Measurements from ENCODE around the gene DROSHA. TPM values are rescaled to one million over a fixed set of nuclear protein-coding genes. Genes with fewer than 3 reads are reported as not detected.

The DROSHA gene
- total and polyA plus RNA-seq, 4 experiments from 2014 or later: 8.8 to 92.6 (median 50.7) TPM

- Histone ChIP-seq H3K9me3 (ENCODE audit: control insufficient read depth in 1 of 2, low read length in 2 of 2) (no peaks in the 10 kb centered on the region), H3K27me3 (ENCODE audit: insufficient read depth, low read length) (no peaks in the 10 kb centered on the region), H3K36me3 (ENCODE audit: insufficient read depth, low read length) (peaks cover 52% of the 10 kb centered on the region), H3K4me1 (ENCODE audit: insufficient read depth, low read length) (no peaks in the 10 kb centered on the region), H3K4me3 (ENCODE audit: low read length in 2 of 2) (no peak overlapping the region), H3K27ac (ENCODE audit: low read depth, low read length) (no peak overlapping the region)
- H3K4me3 Mint-ChIP-seq: no peak overlapping the region
- no peaks in the 10 kb centered on the region for H3K9me3 Mint-ChIP-seq
- CTCF ChIA-PET (ENCODE audit: partially characterized antibody): no interaction called here
- POLR2A ChIA-PET (ENCODE audit: partially characterized antibody): no interaction called here
- H3K4me1 Mint-ChIP-seq: peaks cover 0 to 2% (median 0%) of the 10 kb centered on the region in 4 donors
- H3K36me3 Mint-ChIP-seq: peaks cover 36 to 41% of the 10 kb centered on the region in 2 donors
- H3K27ac Mint-ChIP-seq: no peak overlapping the region
- H3K27me3 Mint-ChIP-seq: no peaks in the 10 kb centered on the region
- intact Hi-C loops (cut with micrococcal nuclease): no loop called here
- DNase-seq: no peak
Measured at GRCh38 chr5:31416547-31416946, 115.3 kb downstream of the DROSHA start.

GRCh38 chr5:31415960-31416359 lies 115.9 kb downstream of the DROSHA start:
- peaks cover 34 to 38% of the 10 kb centered on the region in 2 donors for H3K36me3 Mint-ChIP-seq
- H3K4me3 Mint-ChIP-seq: no peak overlapping the region
- H3K4me1 Mint-ChIP-seq: peaks cover 0 to 2% (median 0%) of the 10 kb centered on the region in 4 donors
- Histone ChIP-seq H3K4me3 (ENCODE audit: low read length in 2 of 2) (no peak overlapping the region), H3K27ac (ENCODE audit: low read depth, low read length) (no peak overlapping the region), H3K36me3 (ENCODE audit: insufficient read depth, low read length) (peaks cover 47% of the 10 kb centered on the region), H3K4me1 (ENCODE audit: insufficient read depth, low read length) (no peaks in the 10 kb centered on the region), H3K9me3 (ENCODE audit: control insufficient read depth in 1 of 2, low read length in 2 of 2) (no peaks in the 10 kb centered on the region), H3K27me3 (ENCODE audit: insufficient read depth, low read length) (no peaks in the 10 kb centered on the region)
- intact Hi-C loops (cut with micrococcal nuclease): no loop called here
- ChIA-PET POLR2A (ENCODE audit: partially characterized antibody) (no interaction called here), CTCF (ENCODE audit: partially characterized antibody) (no interaction called here)
- H3K27ac Mint-ChIP-seq: no peak overlapping the region
- no peak for DNase-seq
- no peaks in the 10 kb centered on the region for H3K9me3 Mint-ChIP-seq
- H3K27me3 Mint-ChIP-seq: no peaks in the 10 kb centered on the region

- Mint-ChIP-seq H3K27ac (no peak overlapping the region), H3K27me3 (no peaks in the 10 kb centered on the region), H3K36me3 (peaks cover 34 to 38% of the 10 kb centered on the region in 2 donors), H3K4me3 (no peak overlapping the region), H3K9me3 (no peaks in the 10 kb centered on the region), H3K4me1 (peaks cover 0 to 2% (median 0%) of the 10 kb centered on the region in 4 donors)
- intact Hi-C loops (cut with micrococcal nuclease): no loop called here
- ChIA-PET CTCF (ENCODE audit: partially characterized antibody) (no interaction called here), POLR2A (ENCODE audit: partially characterized antibody) (no interaction called here)
- Histone ChIP-seq H3K9me3 (ENCODE audit: control insufficient read depth in 1 of 2, low read length in 2 of 2) (no peaks in the 10 kb centered on the region), H3K27me3 (ENCODE audit: insufficient read depth, low read length) (no peaks in the 10 kb centered on the region), H3K27ac (ENCODE audit: low read depth, low read length) (no peak overlapping the region), H3K4me3 (ENCODE audit: low read length in 2 of 2) (no peak overlapping the region), H3K36me3 (ENCODE audit: insufficient read depth, low read length) (peaks cover 44% of the 10 kb centered on the region), H3K4me1 (ENCODE audit: insufficient read depth, low read length) (no peaks in the 10 kb centered on the region)
- DNase-seq: no peak
Measured at GRCh38 chr5:31415009-31415923, 116.6 kb downstream of the DROSHA start.

- CTCF ChIA-PET (ENCODE audit: partially characterized antibody): no interaction called here
- Mint-ChIP-seq H3K36me3 (peaks cover 53 to 55% of the 10 kb centered on the region in 2 donors), H3K4me3 (no peak overlapping the region), H3K9me3 (no peaks in the 10 kb centered on the region), H3K4me1 (peaks cover 0 to 2% (median 0%) of the 10 kb centered on the region in 4 donors), H3K27ac (no peak overlapping the region), H3K27me3 (no peaks in the 10 kb centered on the region)
- intact Hi-C loops (cut with micrococcal nuclease): no loop called here
- no peak for DNase-seq
- Histone ChIP-seq H3K4me3 (ENCODE audit: low read length in 2 of 2) (no peak overlapping the region), H3K27me3 (ENCODE audit: insufficient read depth, low read length) (no peaks in the 10 kb centered on the region), H3K36me3 (ENCODE audit: insufficient read depth, low read length) (peaks cover 32% of the 10 kb centered on the region), H3K9me3 (ENCODE audit: control insufficient read depth in 1 of 2, low read length in 2 of 2) (no peaks in the 10 kb centered on the region), H3K4me1 (ENCODE audit: insufficient read depth, low read length) (no peaks in the 10 kb centered on the region), H3K27ac (ENCODE audit: low read depth, low read length) (no peak overlapping the region)
- POLR2A ChIA-PET (ENCODE audit: partially characterized antibody): no interaction called here
Measured at GRCh38 chr5:31413030-31413812, 118.7 kb downstream of the DROSHA start.

- no peaks in the 10 kb centered on the region for H3K4me1 ChIP-seq (ENCODE audit: insufficient read depth, low read length)
- no peak overlapping the region for H3K4me3 ChIP-seq (ENCODE audit: low read length in 2 of 2)
- Mint-ChIP-seq H3K9me3 (no peaks in the 10 kb centered on the region), H3K4me3 (no peak overlapping the region), H3K4me1 (peaks cover 0 to 2% (median 0%) of the 10 kb centered on the region in 4 donors), H3K36me3 (peaks cover 61 to 62% of the 10 kb centered on the region in 2 donors), H3K27ac (no peak overlapping the region), H3K27me3 (no peaks in the 10 kb centered on the region)
- intact Hi-C loops (cut with micrococcal nuclease): no loop called here
- no peak overlapping the region for H3K27ac ChIP-seq (ENCODE audit: low read depth, low read length)
- no peak for DNase-seq
- peaks cover 25% of the 10 kb centered on the region for H3K36me3 ChIP-seq (ENCODE audit: insufficient read depth, low read length)
- ChIA-PET CTCF (ENCODE audit: partially characterized antibody) (no interaction called here), POLR2A (ENCODE audit: partially characterized antibody) (no interaction called here)
- H3K9me3 ChIP-seq (ENCODE audit: control insufficient read depth in 1 of 2, low read length in 2 of 2): no peaks in the 10 kb centered on the region
- H3K27me3 ChIP-seq (ENCODE audit: insufficient read depth, low read length): no peaks in the 10 kb centered on the region
Measured at GRCh38 chr5:31412324-31412723, 119.6 kb downstream of the DROSHA start.

GRCh38 chr5:31410089-31410488 lies 121.8 kb downstream of the DROSHA start:
- intact Hi-C loops (cut with micrococcal nuclease): no loop called here
- Histone ChIP-seq H3K4me3 (ENCODE audit: low read length in 2 of 2) (no peak overlapping the region), H3K9me3 (ENCODE audit: control insufficient read depth in 1 of 2, low read length in 2 of 2) (no peaks in the 10 kb centered on the region), H3K4me1 (ENCODE audit: insufficient read depth, low read length) (no peaks in the 10 kb centered on the region), H3K27ac (ENCODE audit: low read depth, low read length) (no peak overlapping the region), H3K27me3 (ENCODE audit: insufficient read depth, low read length) (no peaks in the 10 kb centered on the region), H3K36me3 (ENCODE audit: insufficient read depth, low read length) (peaks cover 21% of the 10 kb centered on the region)
- no peak overlapping the region for H3K27ac Mint-ChIP-seq
- ChIA-PET CTCF (ENCODE audit: partially characterized antibody) (no interaction called here), POLR2A (ENCODE audit: partially characterized antibody) (no interaction called here)
- no peak overlapping the region for H3K4me3 Mint-ChIP-seq
- no peaks in the 10 kb centered on the region for H3K27me3 Mint-ChIP-seq
- no peak for DNase-seq
- no peaks in the 10 kb centered on the region for H3K9me3 Mint-ChIP-seq
- peaks cover 75 to 82% of the 10 kb centered on the region in 2 donors for H3K36me3 Mint-ChIP-seq
- H3K4me1 Mint-ChIP-seq: peaks cover 0 to 2% (median 0%) of the 10 kb centered on the region in 4 donors

GRCh38 chr5:31408814-31409213 lies 123.1 kb downstream of the DROSHA start:
- ChIA-PET POLR2A (ENCODE audit: partially characterized antibody) (no interaction called here), CTCF (ENCODE audit: partially characterized antibody) (no interaction called here)
- no peaks in the 10 kb centered on the region for H3K9me3 ChIP-seq (ENCODE audit: control insufficient read depth in 1 of 2, low read length in 2 of 2)
- peaks cover 25% of the 10 kb centered on the region for H3K36me3 ChIP-seq (ENCODE audit: insufficient read depth, low read length)
- H3K4me1 Mint-ChIP-seq: peaks cover 0 to under 1% (median 0%) of the 10 kb centered on the region in 4 donors
- H3K4me3 Mint-ChIP-seq: no peak overlapping the region
- no peak overlapping the region for H3K27ac ChIP-seq (ENCODE audit: low read depth, low read length)
- no peak for DNase-seq
- peaks cover 80 to 85% of the 10 kb centered on the region in 2 donors for H3K36me3 Mint-ChIP-seq
- intact Hi-C loops (cut with micrococcal nuclease): no loop called here
- no peaks in the 10 kb centered on the region for H3K27me3 ChIP-seq (ENCODE audit: insufficient read depth, low read length)
- H3K4me1 ChIP-seq (ENCODE audit: insufficient read depth, low read length): no peaks in the 10 kb centered on the region
- H3K4me3 ChIP-seq (ENCODE audit: low read length in 2 of 2): no peak overlapping the region
- no peak overlapping the region for H3K27ac Mint-ChIP-seq
- H3K9me3 Mint-ChIP-seq: no peaks in the 10 kb centered on the region
- no peaks in the 10 kb centered on the region for H3K27me3 Mint-ChIP-seq
